Embryonic facial prominence (tissue), 1 donor: Measurements from ENCODE around the gene MAP3K4.
"Not testable (repeated sequence)": the region's sequence is repeated elsewhere in the genome, so short reads cannot be mapped to it uniquely, and the experiment has no call there.

Source experiments
- DNase-seq: peaks from one replicate; pipeline ENCODE4 v3.0.0-alpha.2; 2016; ENCODE audit errors: extremely low spot score

The MAP3K4 gene

DNA sequence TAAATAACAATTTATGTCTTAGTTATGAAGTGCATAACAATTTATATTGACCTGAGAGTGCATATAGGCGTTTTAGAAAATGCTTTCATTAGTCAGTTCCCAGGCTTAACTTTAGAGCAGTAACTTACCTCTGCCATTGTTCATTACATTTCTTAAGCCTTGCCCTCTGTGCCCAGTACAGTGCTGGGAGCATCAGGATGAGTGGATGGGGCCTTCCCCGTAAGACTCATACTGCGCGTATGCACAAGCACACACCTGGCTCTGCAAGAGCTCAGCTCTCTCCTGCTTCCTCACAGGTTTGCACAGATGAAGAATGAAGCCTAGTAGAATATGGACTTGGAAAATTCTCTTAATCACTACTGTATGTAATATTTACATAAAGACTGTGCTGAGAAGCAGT lies 125.0 kb downstream of the MAP3K4 start:
- DNase-seq: no peak

DNA sequence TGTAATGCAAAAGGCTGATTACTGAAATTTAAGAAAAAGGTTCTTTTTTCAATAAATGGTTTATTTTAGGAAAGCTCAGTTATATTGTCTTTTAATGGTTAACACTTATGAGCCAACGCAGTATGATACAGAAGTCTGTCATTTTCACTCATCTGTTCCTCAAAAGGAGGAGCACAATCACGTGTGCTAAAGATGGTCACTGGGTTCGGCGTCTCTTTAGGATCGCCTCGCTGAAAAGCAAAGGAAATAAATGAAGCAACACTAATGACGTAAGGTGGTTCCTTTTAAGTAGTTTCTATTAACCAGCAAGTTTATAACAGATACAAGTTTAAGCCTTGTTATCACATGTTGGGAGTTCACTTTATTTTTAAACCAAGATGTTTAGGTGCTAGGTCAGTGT lies 125.7 kb downstream of the MAP3K4 start:
- no peak for DNase-seq

DNA sequence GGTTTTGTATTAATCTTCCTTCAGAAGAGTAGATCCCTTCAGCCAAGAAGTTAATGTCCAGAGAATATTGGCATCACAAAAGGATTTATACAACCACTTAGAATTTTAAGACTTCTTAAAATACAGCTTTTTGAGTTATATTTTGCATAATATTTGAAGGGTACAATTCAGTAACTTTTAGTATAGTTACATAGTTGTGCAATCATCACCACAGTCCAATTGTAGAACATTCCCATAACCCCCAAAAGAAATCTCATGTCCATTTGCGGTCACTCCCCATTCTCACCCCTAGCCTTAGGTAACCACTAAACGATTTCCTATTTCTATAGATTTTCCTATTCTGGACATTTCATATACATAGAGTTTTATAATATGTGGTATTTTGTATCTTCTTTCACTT lies 126.4 kb downstream of the MAP3K4 start:
- no peak for DNase-seq

DNA sequence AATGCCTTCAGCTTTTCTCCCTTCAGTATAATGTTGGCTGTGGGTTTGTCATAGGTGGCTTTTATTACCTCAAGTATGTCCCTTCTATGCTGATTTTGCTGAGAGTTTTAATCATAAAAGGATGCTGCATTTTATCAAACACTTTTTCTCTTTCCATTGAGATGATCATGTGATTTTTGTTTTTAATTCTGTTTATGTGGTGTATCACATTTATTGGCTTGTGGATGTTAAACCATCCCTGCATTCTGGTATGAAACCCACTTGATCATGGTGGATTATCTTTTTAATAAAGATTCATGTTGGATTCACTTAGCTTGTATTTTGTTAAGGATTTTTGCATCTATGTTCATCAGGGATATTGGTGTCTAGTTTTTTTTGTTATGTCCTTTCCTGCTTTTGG lies 131.8 kb downstream of the MAP3K4 start:
- not testable (repeated sequence) for DNase-seq

DNA sequence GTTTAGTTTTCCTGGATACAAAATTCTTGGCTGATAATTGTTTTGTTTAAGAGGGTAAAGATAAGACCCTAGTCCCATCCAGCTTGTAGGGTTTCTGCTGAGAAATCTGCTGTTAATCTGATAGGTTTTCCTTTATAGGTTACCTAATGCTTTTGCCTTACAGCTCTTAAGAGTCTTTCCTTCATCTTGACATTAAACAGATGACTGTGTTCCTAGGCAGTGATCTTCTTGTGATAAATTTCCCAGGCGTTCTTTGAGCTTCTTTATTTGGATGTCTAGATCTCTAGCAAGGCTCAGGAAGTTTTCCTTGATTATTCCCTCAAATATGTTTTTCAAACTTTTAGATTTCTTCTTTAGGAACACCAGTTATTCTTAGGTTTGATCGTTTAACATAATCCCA lies 134.0 kb downstream of the MAP3K4 start:
- no peak for DNase-seq

DNA sequence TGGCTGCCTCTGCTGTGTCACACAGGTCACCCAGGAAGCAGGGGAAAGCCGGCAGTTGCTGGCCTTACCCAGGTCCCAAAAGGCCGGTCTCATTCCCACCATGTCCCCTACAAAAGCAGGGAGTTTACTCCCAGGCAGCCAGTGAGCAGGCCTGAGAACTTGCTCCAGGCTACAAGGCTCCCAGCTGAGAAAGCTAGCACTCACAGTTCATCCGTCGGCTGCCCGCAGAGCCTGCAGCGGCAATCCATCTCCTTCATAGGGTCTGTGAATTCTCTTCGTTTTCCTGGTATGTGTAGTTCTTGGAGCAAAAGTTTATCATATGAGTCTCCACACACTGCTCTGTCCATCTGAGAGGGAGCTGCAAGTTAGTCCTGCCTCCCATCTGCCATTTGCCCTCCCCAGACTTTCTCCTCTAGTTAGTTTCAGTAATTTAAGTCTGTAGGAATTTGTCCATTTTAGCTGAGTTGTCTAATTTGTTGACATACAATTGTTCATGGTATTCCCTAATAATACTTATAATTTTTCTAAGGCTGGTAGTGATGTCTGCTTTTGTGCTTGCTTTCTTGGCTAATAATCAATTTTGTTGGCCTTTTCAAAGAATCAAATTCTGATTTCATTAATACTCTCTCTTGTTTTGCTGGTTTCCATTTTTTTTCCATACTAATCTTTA lies 135.6 kb downstream of the MAP3K4 start:
- no peak for DNase-seq

DNA sequence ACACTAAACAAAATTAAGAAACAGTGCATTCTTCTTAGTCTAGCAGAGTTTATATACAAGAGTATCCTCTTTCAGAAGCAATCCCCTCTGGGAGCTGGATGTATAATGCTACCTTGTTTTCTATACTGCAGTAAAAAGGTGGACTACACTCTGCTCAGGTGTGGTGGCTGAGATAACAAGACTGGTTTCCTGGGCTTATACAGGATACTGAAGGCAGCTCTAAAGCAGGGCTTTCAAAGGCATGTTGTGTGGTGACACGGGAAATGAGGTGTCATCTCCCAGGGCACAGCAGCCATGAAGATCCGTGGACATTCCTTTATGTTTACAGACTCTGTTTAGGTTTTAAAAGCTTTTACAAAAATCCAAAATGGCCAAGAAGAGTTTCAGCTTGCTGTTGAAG lies 136.7 kb downstream of the MAP3K4 start:
- no peak for DNase-seq

DNA sequence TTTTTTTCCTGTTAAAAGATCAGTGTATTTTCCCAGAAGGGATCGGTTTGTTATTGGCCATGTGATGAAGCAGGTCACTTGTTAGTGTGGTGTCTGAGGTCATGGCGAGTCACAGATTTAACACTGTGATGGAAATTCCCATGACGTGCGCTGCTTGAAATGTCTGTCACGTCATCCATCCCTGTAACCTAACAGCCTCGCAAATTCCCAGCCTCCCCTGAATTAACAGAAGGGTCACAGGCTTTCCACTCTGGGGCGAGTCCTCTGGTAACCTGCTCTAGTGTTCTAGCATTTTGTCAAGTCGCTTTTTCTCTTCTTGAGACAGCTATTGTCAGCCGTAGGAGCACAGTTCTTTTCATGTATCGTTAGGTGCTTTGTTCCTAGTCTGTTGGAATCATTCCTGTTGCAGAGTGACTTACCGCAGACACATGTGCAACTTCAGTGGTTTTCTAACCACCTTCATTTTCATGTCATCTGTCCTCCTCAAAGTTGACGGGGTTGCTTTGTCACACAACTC lies 137.2 kb downstream of the MAP3K4 start:
- DNase-seq: no peak

DNA sequence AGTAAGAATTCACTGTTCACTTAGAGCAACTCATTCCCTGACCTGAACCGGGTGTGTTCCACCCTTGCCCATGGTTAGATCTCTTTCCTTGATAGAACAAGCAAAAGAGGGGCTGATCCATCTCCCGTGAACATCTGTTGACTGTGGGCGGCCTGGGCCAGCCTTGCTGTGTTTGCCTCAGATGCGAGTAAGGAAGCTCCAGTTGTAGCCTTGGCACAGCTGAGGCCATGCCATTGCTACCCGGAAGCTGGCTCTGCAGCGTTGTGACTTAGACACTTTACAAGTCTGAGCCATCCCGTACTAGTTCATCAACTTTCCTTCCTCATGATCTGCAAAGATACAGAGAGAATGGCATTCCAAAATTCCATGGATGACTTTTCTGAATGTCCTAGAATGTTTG lies 139.0 kb downstream of the MAP3K4 start:
- DNase-seq: no peak

DNA sequence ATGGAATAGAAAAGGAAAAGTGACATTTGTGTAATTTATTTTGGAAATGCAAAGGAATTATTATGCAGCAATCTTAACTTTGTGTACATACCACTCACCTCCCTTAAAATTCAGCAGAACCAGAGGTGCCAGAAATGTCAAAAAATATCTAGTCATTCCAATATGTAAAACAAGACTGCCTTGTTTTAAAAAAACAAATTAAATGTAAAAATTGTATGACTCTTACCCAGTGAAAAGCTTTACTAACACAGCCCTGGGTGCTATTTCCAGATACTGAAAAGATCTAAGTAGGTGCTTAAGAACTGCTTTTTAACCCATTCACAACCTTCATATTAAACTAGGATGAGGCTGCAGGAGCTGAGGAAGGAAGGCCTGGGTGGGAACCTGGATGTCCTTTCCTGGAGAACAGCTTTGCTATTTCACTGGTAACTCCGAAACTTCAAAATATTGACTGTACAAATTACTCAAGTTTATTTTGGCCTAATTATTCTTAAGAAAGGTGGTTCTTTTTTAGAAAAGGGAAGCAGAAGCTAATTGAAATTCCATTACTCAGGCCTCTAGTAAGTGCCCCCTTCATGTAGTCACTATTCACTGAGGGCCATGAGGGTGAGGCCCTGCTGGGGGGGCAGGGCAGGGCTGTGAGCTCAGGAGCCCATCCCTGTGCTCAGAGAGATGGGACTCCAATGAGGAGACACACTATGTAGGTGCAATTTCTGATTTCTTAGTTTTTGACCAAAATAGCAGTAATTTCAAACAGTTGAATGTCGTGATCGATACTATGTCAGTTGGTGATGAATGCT lies 139.6 kb downstream of the MAP3K4 start:
- DNase-seq: no peak

DNA sequence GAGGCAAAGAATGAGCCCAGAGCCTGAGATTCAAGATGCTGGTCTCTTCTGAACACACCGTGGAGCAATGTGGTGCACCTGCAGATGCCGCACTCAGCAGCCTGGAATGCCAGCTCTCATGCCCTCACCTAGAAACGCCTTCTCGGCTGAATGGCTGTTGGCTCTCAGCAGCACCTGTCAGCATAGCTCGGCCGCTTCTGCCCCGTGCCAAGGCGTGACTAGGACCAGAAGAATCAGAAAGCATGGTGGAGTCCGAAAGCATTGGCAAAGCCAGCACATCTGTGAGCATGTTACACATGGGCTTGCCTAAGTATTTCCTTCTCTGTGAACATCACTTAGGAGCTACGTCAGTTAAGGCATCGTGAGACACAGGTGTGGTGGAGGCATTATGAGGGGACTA lies 140.8 kb downstream of the MAP3K4 start:
- DNase-seq: no peak

DNA sequence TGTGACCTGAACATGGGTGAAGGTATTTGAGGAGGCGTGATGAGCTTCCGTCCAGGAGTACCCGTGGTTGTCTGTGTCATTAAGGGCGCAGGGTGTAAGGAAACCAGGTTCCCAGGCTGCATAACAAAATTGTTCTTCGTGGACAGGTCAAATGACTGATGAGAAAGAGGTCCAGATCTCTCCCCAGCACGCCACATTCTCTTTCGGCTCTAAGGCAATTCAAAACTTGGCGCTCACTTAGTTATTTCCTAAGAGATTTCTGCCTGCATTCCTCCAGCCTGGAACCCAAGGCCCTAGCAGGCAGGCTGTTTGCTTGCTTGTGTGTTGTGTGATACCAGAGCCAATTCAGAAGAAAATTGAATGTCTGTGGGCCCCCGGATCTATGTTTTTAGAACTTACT lies 142.4 kb downstream of the MAP3K4 start:
- no peak for DNase-seq

DNA sequence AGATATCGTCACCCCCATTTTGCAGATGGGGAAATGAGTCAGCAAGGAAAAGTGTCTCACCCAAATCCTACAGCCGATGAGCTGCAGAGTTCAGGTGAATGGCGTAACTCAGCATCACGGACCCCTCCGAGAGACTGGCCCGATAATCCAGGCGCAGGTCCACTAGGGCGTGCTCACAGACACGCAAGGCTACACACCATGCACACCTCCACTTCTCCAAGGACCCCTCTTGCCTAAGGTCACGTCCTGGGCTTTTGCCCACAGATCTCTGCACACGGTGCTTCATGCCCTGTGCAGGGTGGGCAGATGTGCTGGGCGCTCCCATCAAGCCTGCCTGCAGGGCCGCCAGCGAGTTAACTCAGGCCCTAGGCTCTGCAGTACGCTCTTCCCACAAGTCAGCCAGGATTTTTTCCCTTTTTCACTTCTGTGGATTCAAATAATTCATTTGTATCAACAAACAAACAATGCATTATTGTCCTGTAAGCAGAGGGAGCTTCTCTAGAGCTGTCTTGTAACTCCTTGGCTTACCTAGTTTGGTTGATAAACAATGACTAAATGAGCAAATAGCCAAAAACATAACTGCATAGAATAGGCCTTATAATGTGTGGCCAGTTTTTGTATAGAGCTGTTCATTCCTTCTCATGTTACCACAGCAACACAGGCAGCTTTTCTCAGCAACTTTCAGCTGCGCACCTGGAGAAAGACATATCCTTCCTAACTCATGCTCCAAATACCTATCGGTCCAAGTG lies 143.2 kb downstream of the MAP3K4 start:
- no peak for DNase-seq

DNA sequence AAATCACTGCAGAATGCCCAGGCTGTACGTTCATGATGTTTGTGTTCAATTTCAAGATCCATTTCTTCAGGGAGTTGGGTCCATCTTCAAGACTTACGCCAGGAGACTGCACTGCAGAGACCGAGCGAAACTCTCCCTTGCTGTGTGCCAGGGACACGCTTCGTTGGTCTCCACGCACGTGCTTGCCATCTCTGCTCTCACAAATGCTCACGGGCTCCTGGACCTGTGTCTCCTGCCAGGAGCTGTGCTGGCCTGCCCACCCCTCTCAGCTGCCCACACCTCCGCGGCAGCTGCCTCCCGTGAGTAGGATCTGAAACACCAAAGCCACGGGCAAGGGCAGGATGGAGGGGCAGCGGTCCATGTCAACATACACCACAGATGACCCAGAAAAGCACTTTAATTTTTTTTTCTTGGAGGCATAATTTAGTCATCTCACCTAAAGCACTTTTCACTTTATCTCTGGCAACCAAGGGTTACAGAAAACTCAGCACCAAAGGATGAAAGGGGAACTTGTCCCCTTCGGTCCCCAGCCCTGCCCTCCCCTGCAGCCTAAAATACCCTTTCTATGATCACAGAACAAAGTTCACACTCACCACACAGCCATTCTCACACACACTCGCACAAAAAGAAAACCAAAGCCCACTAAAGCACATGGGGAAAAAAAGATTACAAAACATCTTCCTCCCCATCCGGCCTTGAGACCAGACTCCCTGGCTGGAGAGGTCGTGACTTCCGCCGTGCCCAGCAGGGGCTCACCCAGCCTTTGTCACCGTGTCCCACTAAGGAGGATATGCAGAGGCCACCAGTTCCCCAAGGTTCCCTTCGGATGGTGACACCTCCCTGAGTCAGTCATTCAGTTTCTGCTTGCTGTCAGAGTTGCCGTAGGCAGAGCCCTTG lies 144.4 kb downstream of the MAP3K4 start:
- DNase-seq: no peak

DNA sequence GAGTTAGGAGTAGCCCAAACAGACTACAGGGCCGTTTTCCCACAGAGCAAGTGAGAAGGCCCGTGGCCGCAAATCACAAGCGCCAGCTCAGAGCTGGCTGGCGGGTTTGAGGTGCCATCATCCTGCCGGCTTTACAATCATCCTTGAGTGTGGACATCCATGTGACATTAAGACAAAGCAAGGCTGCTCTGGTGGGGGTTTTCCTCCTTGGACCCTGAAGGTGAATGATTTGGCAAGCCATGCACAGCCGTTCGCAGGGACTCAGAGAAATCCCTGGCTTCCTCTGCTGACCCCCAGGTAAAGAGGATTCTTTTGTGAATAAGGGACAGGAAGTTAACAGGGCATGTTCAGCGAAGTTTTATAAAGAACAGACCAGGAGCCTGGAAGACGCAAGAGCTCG lies 145.1 kb downstream of the MAP3K4 start:
- DNase-seq: no peak

DNA sequence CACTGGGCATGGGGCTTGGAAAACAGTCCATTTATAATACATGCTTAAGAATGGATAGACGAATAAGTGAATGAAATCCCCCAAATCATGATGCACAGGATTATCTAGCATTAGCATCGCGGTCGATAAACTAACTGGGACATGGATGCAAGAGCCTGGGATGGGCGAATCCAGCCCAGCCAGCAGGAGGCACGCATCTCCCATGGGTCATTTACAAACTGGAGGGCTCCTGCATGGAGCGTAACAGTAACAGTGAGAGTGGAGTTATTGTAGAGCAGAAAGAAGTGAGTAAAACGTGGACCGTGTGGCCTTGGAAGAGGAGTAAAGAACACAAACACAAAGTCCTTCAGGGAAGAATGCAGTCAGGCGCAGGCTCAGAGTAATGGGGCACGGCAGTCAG lies 145.8 kb downstream of the MAP3K4 start:
- DNase-seq: no peak

DNA sequence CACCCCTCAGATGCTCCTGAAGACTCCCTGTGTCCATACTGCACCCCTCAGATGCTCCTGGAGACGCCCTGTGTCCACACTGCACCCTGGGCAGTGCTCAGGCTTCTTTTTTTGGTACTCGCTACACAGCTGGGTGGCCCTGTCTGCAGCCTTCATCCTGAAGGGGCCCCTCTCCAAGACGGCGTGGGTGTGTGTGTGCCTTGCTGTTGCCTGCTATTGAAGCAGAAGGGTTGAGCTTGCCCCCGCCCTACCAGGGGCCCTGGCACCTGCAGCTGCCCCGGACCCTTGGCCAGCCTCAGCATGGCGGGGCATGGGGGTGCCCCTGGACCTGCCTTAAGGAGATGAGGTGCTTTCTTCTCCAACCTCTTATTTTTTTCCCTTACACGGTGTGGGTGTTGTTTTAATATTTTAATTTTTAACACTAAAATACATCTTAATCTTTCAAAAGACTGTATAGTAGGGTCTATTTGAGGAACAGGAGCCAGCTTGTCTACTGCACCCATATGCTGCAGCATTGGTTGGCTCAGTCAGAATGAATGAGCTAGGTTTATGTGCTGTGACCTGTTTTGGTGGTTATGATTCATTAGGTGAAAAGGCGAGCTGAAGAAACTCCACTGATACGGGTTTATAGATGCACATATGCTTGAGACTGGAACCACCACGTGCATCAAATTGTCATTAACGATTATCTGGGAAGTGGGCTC lies 146.4 kb downstream of the MAP3K4 start:
- DNase-seq: no peak

DNA sequence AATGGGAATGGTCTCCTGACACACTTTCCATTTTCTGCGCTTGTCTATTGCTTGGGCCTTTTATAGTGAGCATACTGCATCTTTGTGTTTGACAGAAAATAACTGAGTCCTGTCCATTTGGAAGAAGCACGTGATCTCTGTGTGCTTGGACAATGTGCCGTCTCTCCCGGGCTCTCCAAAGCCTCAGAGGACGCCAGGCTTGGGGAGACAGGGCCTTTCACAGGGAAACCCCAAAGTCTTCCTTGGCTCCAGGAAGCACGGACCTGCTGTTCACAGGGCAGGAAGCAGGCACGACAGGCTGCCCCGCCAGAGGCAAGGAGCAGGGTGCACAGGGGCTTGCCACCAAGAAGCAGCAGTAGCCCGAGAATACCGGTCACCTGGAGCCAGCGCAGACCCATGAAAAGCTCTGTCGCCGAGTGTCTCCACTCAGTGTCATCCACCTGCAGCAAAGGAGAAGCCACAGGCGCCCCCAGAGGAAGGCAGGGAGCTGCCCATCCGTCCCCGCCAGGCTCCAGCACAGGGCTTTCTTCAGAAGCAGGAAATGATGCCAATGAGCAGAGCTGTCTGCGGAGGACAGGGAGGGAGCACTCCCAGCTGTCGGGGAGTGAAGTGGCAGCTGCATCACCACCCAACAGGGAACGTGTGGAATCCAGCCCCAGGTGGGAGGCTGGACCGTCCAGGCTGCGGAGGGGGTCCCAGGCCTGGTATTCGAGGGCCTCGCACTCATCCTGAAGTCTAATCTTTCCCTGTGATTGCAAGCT lies 147.2 kb downstream of the MAP3K4 start:
- no peak for DNase-seq

DNA sequence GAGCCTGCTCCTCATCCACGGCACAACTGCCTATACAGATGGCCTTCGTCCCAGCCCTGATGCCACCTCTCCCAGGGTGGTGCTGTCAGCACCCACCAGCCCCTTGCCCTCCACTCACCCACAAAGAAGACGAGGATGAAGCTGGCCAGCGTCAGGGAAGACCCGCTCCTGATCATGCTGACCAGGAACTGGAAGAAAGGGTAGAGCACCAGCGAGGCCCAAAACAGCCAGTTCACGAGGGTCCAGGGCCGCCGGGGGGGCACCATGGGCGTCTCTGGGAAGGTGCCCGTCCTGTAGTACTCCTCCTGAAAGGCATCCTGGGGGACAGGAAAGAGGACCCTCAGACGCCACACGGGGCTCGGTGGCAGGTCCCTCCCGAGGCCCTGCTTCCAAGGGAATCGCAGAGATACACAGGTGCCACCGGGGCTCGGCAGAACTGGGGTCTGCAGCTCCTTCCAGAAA lies 147.8 kb downstream of the MAP3K4 start:
- no peak for DNase-seq
